H1 (cell line): ENCODE results near the gene AP1S1. TPM values are rescaled to one million over a fixed set of nuclear protein-coding genes. Genes with fewer than 3 reads are reported as not detected.

Source experiments
- RNF2 ChIP-seq: fragments of 200-900, 300-1000 bp; sonication (generic); IDR thresholded peaks from 2 replicates; pipeline ENCODE4 v1.7.1; 2016; ENCODE audit warnings: borderline replicate concordance, low read depth, mild to moderate bottlenecking, antibody characterized with exemption, low read length; ENCODE audit not compliant: poor library complexity, severe bottlenecking; ENCODE audit errors: missing control alignments
- polyA plus RNA-seq, 7 experiments: library from polyadenylated mRNA; depleted of rRNA in 3 of 7; stranded (reverse) in 5 of 7; unstranded in 2 of 7; fragments of >200 nt in 5 of 7; fragments of 200-250 nt in 2 of 7; gene quantifications; 1 replicate in 5 of 7; 2 replicates in 1 of 7; 4 replicates in 1 of 7; pipeline versions ENCODE4 v1.2.1 to v1.2.3, GENCODE V29; 2011 to 2013; ENCODE audit warnings: missing spikeins in 2 of 7, mixed read lengths in 2 of 7
- total RNA-seq: library from RNA; stranded (reverse); fragmentation: NEBNext Ultra II Directional; extraction: Animal tissue kit (Norgen Biotek cat#: 25700); gene quantifications from 2 replicates; pipeline ENCODE4 v1.2.1, GENCODE V29; 2021

AP1S1 gene
- total and polyA plus RNA-seq, 2 of the 8 experiments (the other 6 are each of a cell fraction or from before 2014, with no cell fraction given): 56.1 to 59.3 TPM

GRCh38 chr7:101160910-101161309 is 6.6 kb downstream of the AP1S1 start (continued):
- TF ChIP-seq RNF2: no peak
